ENCODE measurements around the gene RPL27.
"Not testable (repeated sequence)": the region's sequence is repeated elsewhere in the genome, so short reads cannot be mapped to it uniquely, and the experiment has no call there.

The RPL27 gene

GRCh38 chr17:42979511-42980273 lies 18.5 kb upstream of the RPL27 start, which contains the start of gene PTGES3L:
PTGES3L (minus strand) TSS chr17:42980080; CDS start chr17:42980053, 27 bp downstream.
- Histone ChIP-seq H3K27ac (ENCODE audit: low read depth, low read length) (peak within 1 kb of the TSS; percentile 90; the same call in 1 of the 2 replicates), H3K27me3 (ENCODE audit: control insufficient read depth, insufficient read depth, low read length) (no peaks in the 10 kb centered on the region), H3K9ac (ENCODE audit: low read length) (peak within 1 kb of the TSS; percentile 96), H3K9me3 (ENCODE audit: control insufficient read depth, insufficient read depth, low read depth, low read length) (no peaks in the 10 kb centered on the region), H3K4me3 (ENCODE audit: low read depth, low read length) (peak within 1 kb of the TSS; percentile 94), H3K4me1 (ENCODE audit: control insufficient read depth, insufficient read depth, low read length) (peaks cover 14% of the 10 kb centered on the region), H3K36me3 (ENCODE audit: control insufficient read depth, insufficient read depth, low read length) (peaks cover 4% of the 10 kb centered on the region)

- Histone ChIP-seq H3K9ac (ENCODE audit: low read length) (peak within 1 kb of the TSS; percentile 96), H3K4me1 (ENCODE audit: control insufficient read depth, insufficient read depth, low read length) (peaks cover 14% of the 10 kb centered on the region), H3K27ac (ENCODE audit: low read depth, low read length) (peak within 1 kb of the TSS; percentile 90; the same call in 1 of the 2 replicates), H3K9me3 (ENCODE audit: control insufficient read depth, insufficient read depth, low read depth, low read length) (no peaks in the 10 kb centered on the region), H3K27me3 (ENCODE audit: control insufficient read depth, insufficient read depth, low read length) (no peaks in the 10 kb centered on the region), H3K4me3 (ENCODE audit: low read depth, low read length) (peak within 1 kb of the TSS; percentile 94), H3K36me3 (ENCODE audit: control insufficient read depth, insufficient read depth, low read length) (peaks cover 8% of the 10 kb centered on the region)
These were observed 17.9 kb upstream of the RPL27 start, which contains the start of gene RUNDC1 for GRCh38 chr17:42980274-42980765. RUNDC1 (plus strand) TSS chr17:42980565; CDS start chr17:42980577, 12 bp downstream.

GRCh38 chr17:42980766-42981397 lies 17.3 kb upstream of the RPL27 start:
- Histone ChIP-seq H3K4me1 (ENCODE audit: control insufficient read depth, insufficient read depth, low read length) (peaks cover 14% of the 10 kb centered on the region), H3K4me3 (ENCODE audit: low read depth, low read length) (peak overlapping the region; percentile 94)

GRCh38 chr17:42982266-42982665 lies 16.0 kb upstream of the RPL27 start:
- H3K27me3 ChIP-seq (ENCODE audit: control insufficient read depth, insufficient read depth, low read length) = no peaks in the 10 kb centered on the region
- no peak overlapping the region for H3K4me3 ChIP-seq (ENCODE audit: low read depth, low read length)
- H3K4me1 ChIP-seq (ENCODE audit: control insufficient read depth, insufficient read depth, low read length) = peaks cover 14% of the 10 kb centered on the region
- no peak overlapping the region for H3K9ac ChIP-seq (ENCODE audit: low read length)
- H3K27ac ChIP-seq (ENCODE audit: low read depth, low read length) = no peak overlapping the region
- peaks cover 22% of the 10 kb centered on the region for H3K36me3 ChIP-seq (ENCODE audit: control insufficient read depth, insufficient read depth, low read length)
- H3K9me3 ChIP-seq (ENCODE audit: control insufficient read depth, insufficient read depth, low read depth, low read length) = no peaks in the 10 kb centered on the region

More at GRCh38 chr17:42980766-42981397, 17.3 kb upstream of the RPL27 start:
- Histone ChIP-seq H3K9ac (ENCODE audit: low read length) (peak overlapping the region; percentile 96), H3K27ac (ENCODE audit: low read depth, low read length) (peak overlapping the region; percentile 90; the same call in 1 of the 2 replicates), H3K9me3 (ENCODE audit: control insufficient read depth, insufficient read depth, low read depth, low read length) (no peaks in the 10 kb centered on the region), H3K27me3 (ENCODE audit: control insufficient read depth, insufficient read depth, low read length) (no peaks in the 10 kb centered on the region), H3K36me3 (ENCODE audit: control insufficient read depth, insufficient read depth, low read length) (peaks cover 14% of the 10 kb centered on the region)

- no peaks in the 10 kb centered on the region for H3K9me3 ChIP-seq (ENCODE audit: control insufficient read depth, insufficient read depth, low read depth, low read length)
- no peak overlapping the region for H3K4me3 ChIP-seq (ENCODE audit: low read depth, low read length)
- H3K27me3 ChIP-seq (ENCODE audit: control insufficient read depth, insufficient read depth, low read length) = no peaks in the 10 kb centered on the region
- no peak overlapping the region for H3K9ac ChIP-seq (ENCODE audit: low read length)
- peaks cover 50% of the 10 kb centered on the region for H3K36me3 ChIP-seq (ENCODE audit: control insufficient read depth, insufficient read depth, low read length)
- H3K4me1 ChIP-seq (ENCODE audit: control insufficient read depth, insufficient read depth, low read length) = peaks cover 5% of the 10 kb centered on the region; the same call in 1 of the 2 replicates
- H3K27ac ChIP-seq (ENCODE audit: low read depth, low read length) = no peak overlapping the region
These were observed 13.0 kb upstream of the RPL27 start for GRCh38 chr17:42985225-42985624.

- H3K9ac ChIP-seq (ENCODE audit: low read length) = no peak overlapping the region
- peaks cover 75% of the 10 kb centered on the region for H3K36me3 ChIP-seq (ENCODE audit: control insufficient read depth, insufficient read depth, low read length)
- H3K9me3 ChIP-seq (ENCODE audit: control insufficient read depth, insufficient read depth, low read depth, low read length) = no peaks in the 10 kb centered on the region
- no peak overlapping the region for H3K4me3 ChIP-seq (ENCODE audit: low read depth, low read length)
- no peaks in the 10 kb centered on the region for H3K4me1 ChIP-seq (ENCODE audit: control insufficient read depth, insufficient read depth, low read length)
- H3K27ac ChIP-seq (ENCODE audit: low read depth, low read length) = no peak overlapping the region
- no peaks in the 10 kb centered on the region for H3K27me3 ChIP-seq (ENCODE audit: control insufficient read depth, insufficient read depth, low read length)
These were observed 9.1 kb upstream of the RPL27 start for GRCh38 chr17:42989141-42989540.

- Histone ChIP-seq H3K9ac (ENCODE audit: low read length) (no peak overlapping the region), H3K4me1 (ENCODE audit: control insufficient read depth, insufficient read depth, low read length) (no peaks in the 10 kb centered on the region), H3K36me3 (ENCODE audit: control insufficient read depth, insufficient read depth, low read length) (peaks cover 73% of the 10 kb centered on the region), H3K4me3 (ENCODE audit: low read depth, low read length) (no peak overlapping the region), H3K9me3 (ENCODE audit: control insufficient read depth, insufficient read depth, low read depth, low read length) (no peaks in the 10 kb centered on the region), H3K27ac (ENCODE audit: low read depth, low read length) (no peak overlapping the region), H3K27me3 (ENCODE audit: control insufficient read depth, insufficient read depth, low read length) (no peaks in the 10 kb centered on the region)
These were observed 8.2 kb upstream of the RPL27 start for GRCh38 chr17:42989726-42990652.

GRCh38 chr17:42991471-42991870 lies 6.7 kb upstream of the RPL27 start:
- Histone ChIP-seq H3K27ac (ENCODE audit: low read depth, low read length) (no peak overlapping the region), H3K9me3 (ENCODE audit: control insufficient read depth, insufficient read depth, low read depth, low read length) (no peaks in the 10 kb centered on the region), H3K36me3 (ENCODE audit: control insufficient read depth, insufficient read depth, low read length) (peaks cover 63% of the 10 kb centered on the region), H3K27me3 (ENCODE audit: control insufficient read depth, insufficient read depth, low read length) (no peaks in the 10 kb centered on the region), H3K4me1 (ENCODE audit: control insufficient read depth, insufficient read depth, low read length) (no peaks in the 10 kb centered on the region), H3K4me3 (ENCODE audit: low read depth, low read length) (no peak overlapping the region), H3K9ac (ENCODE audit: low read length) (no peak overlapping the region)

- H3K9ac ChIP-seq (ENCODE audit: low read length) = no peak overlapping the region
- no peaks in the 10 kb centered on the region for H3K27me3 ChIP-seq (ENCODE audit: control insufficient read depth, insufficient read depth, low read length)
- H3K27ac ChIP-seq (ENCODE audit: low read depth, low read length) = no peak overlapping the region
- H3K4me3 ChIP-seq (ENCODE audit: low read depth, low read length) = no peak overlapping the region
- H3K9me3 ChIP-seq (ENCODE audit: control insufficient read depth, insufficient read depth, low read depth, low read length) = no peaks in the 10 kb centered on the region
- H3K36me3 ChIP-seq (ENCODE audit: control insufficient read depth, insufficient read depth, low read length) = peaks cover 50% of the 10 kb centered on the region
- no peaks in the 10 kb centered on the region for H3K4me1 ChIP-seq (ENCODE audit: control insufficient read depth, insufficient read depth, low read length)
These were observed 5.3 kb upstream of the RPL27 start for GRCh38 chr17:42992872-42993271.

GRCh38 chr17:42993913-42994312 lies 4.3 kb upstream of the RPL27 start:
- not testable (repeated sequence) for H3K9ac ChIP-seq (ENCODE audit: low read length); H3K4me3 ChIP-seq (ENCODE audit: low read depth, low read length); H3K27ac ChIP-seq (ENCODE audit: low read depth, low read length); H3K4me1 ChIP-seq (ENCODE audit: control insufficient read depth, insufficient read depth, low read length); H3K9me3 ChIP-seq (ENCODE audit: control insufficient read depth, insufficient read depth, low read depth, low read length); H3K27me3 ChIP-seq (ENCODE audit: control insufficient read depth, insufficient read depth, low read length)
- H3K36me3 ChIP-seq (ENCODE audit: control insufficient read depth, insufficient read depth, low read length) = peaks cover 47% of the 10 kb centered on the region

Measured in HUES6 (cell line).